GM18517 (cell line): Measurements from ENCODE around the gene GJB3.
"Not testable (repeated sequence)": the region's sequence is repeated elsewhere in the genome, so short reads cannot be mapped to it uniquely, and the experiment has no call there.

Experiments
- ATAC-seq: cut with Tn5 transposase; IDR thresholded peaks from one replicate; pipeline ENCODE4 v1.9.1; 2021; ENCODE audit warnings: mild to moderate bottlenecking, moderate library complexity; ENCODE audit not compliant: unreplicated experiment

GJB3 gene

GRCh38 chr1:34785231-34785874 lies 4.3 kb downstream of the GJB3 start:
- ATAC-seq = no peak

GRCh38 chr1:34785875-34786470 lies 5.0 kb downstream of the GJB3 start:
- no peak for ATAC-seq

- peak; percentile 52 for ATAC-seq
These were observed 5.7 kb downstream of the GJB3 start for GRCh38 chr1:34786521-34787325.

GRCh38 chr1:34787461-34788420 lies 6.7 kb downstream of the GJB3 start:
- no peak for ATAC-seq

- no peak for ATAC-seq
These were observed 10.0 kb downstream of the GJB3 start for GRCh38 chr1:34790985-34791384.

- ATAC-seq = no peak
These were observed 11.4 kb downstream of the GJB3 start for GRCh38 chr1:34792424-34792823.

- no peak for ATAC-seq
These were observed 12.1 kb downstream of the GJB3 start, which contains the start of gene GJA4 for GRCh38 chr1:34792868-34793727. GJA4 (plus strand) TSS chr1:34792999; CDS start chr1:34794214, 1,215 bp downstream.

- ATAC-seq = no peak
These were observed 13.2 kb downstream of the GJB3 start for GRCh38 chr1:34794001-34794789.

- no peak for ATAC-seq
These were observed 13.8 kb downstream of the GJB3 start for GRCh38 chr1:34794790-34795180.

GRCh38 chr1:34795916-34796315 lies 14.9 kb downstream of the GJB3 start:
- ATAC-seq = no peak

GRCh38 chr1:34796990-34797389 lies 16.0 kb downstream of the GJB3 start:
- no peak for ATAC-seq

- no peak for ATAC-seq
These were observed 19.2 kb downstream of the GJB3 start for GRCh38 chr1:34800214-34800613.

GRCh38 chr1:34803770-34804169 lies 22.8 kb downstream of the GJB3 start:
- ATAC-seq = no peak

- ATAC-seq = no peak
These were observed 25.4 kb downstream of the GJB3 start for GRCh38 chr1:34806396-34806795.

GRCh38 chr1:34808051-34808810 lies 27.2 kb downstream of the GJB3 start:
- no peak for ATAC-seq

GRCh38 chr1:34810781-34811180 lies 29.8 kb downstream of the GJB3 start:
- not testable (repeated sequence) for ATAC-seq

GRCh38 chr1:34816332-34816731 lies 35.3 kb downstream of the GJB3 start:
- no peak for ATAC-seq

GRCh38 chr1:34816778-34817177 lies 35.8 kb downstream of the GJB3 start:
- ATAC-seq = no peak
